NCI-H187 (cell line): ENCODE measurements around the gene PPCDC.

ENCODE experiments used
- DNase-seq, 2 experiments: peaks; one replicate each; lab custom pipeline; 2025; lab: John Stamatoyannopoulos, UW

PPCDC gene

DNA sequence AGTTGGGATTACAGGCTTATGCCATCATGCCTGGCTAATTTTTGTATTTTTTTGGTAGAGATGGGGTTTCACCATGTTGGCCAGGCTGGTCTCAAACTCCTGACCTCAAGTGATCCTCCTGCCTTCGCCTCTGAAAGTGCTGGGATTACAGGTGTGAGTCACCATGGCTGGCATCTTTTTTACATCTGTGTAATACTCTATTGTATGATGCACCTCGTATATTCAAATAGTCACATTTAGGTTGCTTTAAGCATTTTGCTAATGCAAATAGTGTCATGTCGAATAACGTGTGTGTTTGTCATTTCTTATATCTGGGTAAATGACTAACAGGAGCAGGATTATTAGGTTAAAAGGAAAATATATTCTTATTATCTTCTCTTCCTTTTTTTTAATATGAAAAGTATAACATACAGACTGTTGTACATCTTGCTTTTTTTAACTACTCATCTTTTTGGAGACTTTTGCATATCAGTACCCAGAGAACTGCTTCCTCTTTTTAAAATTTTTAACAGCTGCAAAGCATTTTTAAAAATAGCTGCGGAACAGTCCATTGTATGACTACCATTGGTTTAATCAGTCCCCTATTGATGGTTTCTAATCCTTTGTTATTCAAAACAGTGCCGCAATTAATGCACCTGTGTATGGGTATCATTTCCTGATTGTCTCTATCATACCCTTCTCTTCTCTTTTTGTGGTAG is 14.6 kb upstream of the PPCDC start:
- DNase-seq = no peak

- no peak for DNase-seq
Measured at GRCh38 chr15:75016431-75016830, 7.0 kb upstream of the PPCDC start.

DNA sequence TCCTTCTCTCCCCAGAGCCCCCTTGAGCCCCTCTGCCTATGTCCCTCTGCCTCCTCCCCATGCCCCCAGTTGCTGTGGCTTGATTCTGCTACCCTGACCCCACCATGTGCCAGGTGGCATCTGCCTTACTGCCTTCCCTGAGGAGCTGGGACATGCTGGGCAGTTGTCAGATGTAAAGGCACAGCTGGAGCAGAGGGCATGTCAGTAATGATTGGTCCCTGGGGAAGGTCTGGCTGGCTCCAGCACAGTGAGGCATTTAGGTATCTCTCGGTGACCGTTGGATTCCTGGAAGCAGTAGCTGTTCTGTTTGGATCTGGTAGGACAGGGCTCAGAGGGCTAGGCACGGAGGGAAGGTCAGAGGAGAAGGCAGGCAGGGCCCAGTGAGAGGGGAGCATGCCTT is 3.5 kb upstream of the PPCDC start:
- DNase-seq = no peak

DNA sequence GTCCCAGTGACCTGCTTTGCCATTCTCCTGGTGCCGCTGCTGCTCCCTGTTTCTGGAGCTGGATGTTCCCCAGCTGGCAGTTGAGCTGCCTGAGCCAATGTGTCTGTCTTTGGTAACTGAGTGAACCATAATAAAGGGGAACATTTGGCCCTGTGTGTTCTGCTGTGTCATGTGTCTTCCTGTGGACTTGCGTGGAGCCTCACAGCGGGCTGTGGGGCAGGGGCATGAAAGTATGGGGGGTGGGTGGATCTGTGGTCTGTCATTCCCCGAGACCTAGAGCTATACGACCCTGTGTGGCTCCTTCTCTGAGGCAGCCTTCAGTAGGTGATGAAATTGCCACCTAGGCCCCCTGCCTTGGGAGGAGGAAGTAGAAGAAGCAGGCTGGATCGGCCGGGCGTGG is 2.0 kb upstream of the PPCDC start:
- DNase-seq = no peak

GRCh38 chr15:75022783-75023180 is 608 bp upstream of the PPCDC start:
- DNase-seq = no peak

DNA sequence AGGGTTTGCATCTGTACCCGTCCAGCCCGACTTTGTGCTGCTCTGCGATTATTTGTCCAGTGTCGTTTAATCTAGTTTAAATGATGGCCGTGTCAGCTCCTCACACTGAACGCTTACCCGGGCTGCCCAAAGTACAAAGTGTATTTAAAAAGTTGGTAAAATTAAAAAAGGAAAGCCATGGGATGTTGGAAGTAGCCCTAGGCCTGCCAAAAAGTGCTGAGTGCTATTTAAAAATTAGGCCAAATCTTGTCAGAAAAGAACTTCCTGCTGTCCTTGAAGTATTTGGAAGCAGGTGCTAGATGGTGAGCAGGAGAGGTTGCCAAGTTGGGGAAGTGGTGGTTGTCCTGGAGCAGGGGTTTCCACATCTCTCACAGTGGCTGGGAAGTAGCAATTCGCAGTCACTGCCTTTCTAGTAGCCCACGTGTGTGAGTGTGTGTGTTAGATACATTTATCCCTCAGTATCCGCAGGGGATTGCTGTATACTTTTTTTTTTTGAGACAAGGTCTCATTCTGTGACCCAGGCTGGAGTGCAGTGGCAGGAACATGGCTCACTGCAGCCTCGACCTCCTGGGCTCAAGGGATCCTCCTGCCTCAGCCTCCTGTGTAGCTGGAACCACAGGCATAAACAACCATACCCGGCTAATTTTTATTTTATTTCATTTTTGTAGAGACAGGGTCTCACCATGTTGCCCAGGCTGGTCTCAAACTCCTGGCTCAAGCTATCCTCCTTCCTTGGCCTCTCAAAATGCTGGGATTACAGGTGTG is 664 bp downstream of the PPCDC start:
- DNase-seq = no peak

GRCh38 chr15:75025107-75025506 is 1.7 kb downstream of the PPCDC start:
- DNase-seq = no peak

GRCh38 chr15:75025548-75026260 is 2.3 kb downstream of the PPCDC start:
- DNase-seq = no peak

- no peak for DNase-seq
Measured at GRCh38 chr15:75027551-75027950, 4.2 kb downstream of the PPCDC start.

DNA sequence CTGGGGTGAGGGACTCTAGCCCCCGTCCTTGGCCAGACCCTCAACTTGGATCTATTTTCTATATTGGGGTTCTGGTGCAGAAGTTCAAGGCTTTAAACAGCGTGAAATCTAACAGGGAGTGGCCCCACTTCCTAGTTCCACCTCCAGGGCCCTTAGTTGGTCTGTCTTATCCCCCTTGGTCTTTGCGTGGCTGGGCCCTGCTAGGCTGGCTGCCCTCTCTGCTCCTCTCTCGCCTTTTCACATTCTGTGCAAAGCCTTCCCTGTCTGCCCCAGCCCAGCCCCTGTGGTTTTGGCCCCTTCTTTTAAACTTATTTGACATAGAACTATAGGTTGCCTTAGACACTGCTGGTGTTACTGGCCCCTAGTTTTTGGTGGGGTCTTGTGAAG is 5.6 kb downstream of the PPCDC start:
- no peak for DNase-seq

GRCh38 chr15:75029378-75030022 is 6.1 kb downstream of the PPCDC start:
- peak; percentile 14 to 59 for DNase-seq

GRCh38 chr15:75030023-75030413 is 6.6 kb downstream of the PPCDC start:
- no peak for DNase-seq

DNA sequence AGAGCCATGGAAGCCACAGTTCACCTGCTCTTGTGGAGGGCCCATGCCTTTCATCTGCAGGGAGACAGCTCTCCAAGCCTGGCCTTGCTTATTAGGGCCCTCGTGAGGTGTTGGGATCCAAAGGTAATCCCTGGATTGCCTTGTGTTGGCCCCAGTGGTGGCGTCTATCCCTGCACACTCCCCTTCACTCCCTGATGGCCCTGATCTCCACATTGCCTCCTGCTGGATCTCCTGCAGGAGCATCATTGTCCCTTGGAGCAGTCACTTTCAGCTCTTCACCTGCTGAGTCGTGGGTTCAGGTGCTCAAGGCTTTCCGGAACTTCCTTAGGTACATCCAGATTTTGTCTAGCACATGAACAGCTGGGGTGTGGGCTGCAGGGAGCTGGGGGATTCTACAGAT is 7.0 kb downstream of the PPCDC start:
- no peak for DNase-seq

GRCh38 chr15:75031848-75032247 is 8.5 kb downstream of the PPCDC start:
- DNase-seq = no peak

DNA sequence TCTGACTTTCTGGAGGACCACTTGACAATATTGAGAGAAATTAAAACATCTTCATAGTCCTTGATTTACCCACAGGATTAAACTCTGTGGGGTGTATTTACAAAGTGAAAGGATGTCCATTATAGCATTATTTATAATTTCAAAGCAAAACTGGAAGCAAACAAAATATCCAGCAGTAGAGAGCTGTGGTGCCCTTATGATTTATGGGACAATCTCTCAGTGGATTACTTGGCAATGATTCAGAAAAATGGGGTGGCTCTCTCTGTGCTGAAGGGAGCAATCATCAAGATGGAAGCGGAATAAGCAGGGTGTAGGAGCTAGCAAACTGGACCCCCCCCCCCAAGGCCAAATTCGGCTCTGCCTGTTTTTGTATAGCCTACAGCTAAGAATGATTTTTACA is 9.0 kb downstream of the PPCDC start:
- no peak for DNase-seq

- no peak for DNase-seq
Measured at GRCh38 chr15:75033809-75034208, 10.4 kb downstream of the PPCDC start.

DNA sequence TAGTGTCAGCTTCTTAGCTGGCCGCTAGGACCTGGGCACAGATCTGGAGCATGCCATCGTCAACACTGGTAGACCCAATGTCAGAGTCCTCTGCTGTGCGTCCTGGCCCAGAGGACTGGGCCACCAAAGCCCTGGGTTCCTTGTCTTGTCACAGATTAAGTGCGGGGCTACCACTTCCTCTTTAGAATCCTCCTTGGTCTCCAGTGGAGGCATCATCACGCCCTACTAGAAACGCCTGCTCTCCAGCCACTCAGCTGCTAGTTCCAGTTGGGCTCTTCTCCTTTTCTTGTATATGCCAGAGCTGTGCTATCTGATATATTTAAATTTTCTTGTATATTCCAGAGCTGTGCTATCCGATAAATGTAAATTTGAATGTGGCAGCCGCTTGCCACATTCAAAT is 11.2 kb downstream of the PPCDC start:
- DNase-seq = no peak

DNA sequence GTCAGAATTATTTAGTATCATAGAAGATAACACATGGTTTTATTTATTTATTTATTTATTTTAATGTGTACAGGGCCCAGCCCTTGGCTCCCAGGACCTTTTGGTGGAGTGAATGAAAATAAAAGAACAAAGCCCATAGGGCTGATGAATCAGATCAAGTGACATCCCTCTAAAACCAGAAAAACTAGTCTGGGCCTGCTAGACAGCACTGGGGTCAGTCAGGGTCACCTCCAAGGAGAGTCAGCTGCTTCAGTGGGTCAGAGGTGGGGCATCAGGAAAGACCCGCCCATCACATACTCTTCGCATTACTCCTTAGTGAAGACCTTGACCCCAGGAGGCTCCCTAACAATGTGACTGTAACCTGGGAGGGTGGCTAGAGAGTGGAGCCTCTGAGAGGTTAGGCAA is 12.8 kb downstream of the PPCDC start:
- DNase-seq = no peak

DNA sequence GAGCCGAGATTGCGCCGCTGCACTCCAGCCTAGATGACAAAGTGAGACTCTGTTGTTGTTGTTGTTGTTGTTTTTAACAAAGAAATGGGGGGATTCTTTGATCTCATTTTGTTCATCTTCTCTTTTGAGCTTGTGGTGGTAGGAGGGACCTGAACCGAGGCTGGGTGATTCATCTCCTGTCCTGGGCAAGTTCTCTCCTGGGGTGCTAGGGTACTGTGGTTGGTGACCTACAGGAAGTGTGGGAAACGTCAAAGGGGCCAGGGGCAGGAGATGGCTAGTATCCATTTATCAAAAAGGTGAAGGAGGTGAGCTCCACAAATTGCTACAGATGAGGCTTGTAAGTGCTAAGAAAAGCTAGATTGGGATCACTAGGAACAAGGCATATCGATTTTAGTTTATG is 14.3 kb downstream of the PPCDC start:
- no peak for DNase-seq

- DNase-seq = no peak
Measured at GRCh38 chr15:75038231-75038630, 14.8 kb downstream of the PPCDC start.

DNA sequence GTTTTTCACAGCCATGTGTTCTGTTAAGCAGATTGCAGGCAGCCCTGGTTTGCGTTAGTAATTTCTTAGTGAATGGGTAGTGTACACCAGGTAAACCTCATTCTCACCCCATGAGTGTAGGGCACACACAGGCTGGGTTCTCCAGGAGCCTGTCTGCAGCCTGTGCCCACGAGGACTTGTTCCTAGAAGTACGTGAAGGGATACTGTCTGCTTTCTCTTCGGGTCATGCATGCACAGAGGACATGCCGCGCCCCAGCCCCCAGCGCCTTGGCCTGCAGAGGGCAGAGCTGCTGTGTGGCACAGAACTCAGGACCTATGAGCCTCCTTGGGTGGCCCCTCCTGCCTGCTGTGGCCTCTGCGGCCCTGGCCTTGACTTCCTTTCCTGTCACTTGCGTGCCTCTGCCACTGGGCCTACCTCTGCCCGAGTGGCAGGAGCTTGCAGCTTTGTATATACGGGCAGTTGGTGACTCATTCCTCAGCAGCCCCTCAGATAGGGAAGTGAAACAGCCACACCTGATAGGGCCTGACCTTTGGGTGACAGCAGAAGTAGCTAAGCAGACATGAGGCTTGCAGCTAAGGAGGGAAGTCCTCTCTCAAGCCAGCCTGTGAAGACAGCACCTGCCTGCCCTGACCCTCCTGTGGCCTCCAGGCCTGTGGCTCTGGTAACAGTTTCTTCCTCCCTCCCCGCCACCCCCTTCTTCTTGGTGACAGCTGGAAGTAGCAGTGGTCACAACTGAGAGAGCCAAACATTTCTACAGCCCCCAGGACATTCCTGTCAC is 19.5 kb downstream of the PPCDC start:
- no peak for DNase-seq
